ENCODE data around the gene CNGA3.

The CNGA3 gene

GRCh38 chr2:98327776-98328175 lies 18.5 kb upstream of the CNGA3 start:
- DNase-seq (ENCODE audit: low read depth in 2 of 2) = no peak

DNA sequence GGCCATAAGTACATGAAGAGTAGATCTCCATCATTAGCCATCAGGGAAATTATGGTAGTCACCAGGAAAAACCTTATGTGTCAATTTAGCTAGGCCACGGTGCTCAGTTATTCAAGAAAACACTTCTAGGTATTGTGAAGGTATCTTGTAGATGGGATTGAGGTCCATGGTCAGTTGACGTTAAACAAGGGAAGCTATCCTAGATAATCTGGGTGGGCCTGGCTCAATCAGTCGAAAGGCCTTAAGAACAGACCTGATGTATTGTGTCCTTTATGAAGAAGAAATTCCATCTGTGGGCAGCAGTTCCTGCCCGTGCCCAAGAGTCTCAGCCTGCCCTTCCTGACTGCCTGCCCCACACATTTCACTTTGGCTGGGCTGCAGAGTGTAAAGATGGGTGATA lies 16.7 kb upstream of the CNGA3 start:
- no peak for DNase-seq (ENCODE audit: low read depth in 2 of 2)

- DNase-seq (ENCODE audit: low read depth in 2 of 2) = no peak
Observed at GRCh38 chr2:98332989-98333388, 13.3 kb upstream of the CNGA3 start.

GRCh38 chr2:98333922-98334321 lies 12.3 kb upstream of the CNGA3 start:
- DNase-seq (ENCODE audit: low read depth in 2 of 2) = no peak

- DNase-seq (ENCODE audit: low read depth in 2 of 2) = no peak
Observed at GRCh38 chr2:98334439-98335078, 11.7 kb upstream of the CNGA3 start.

DNA sequence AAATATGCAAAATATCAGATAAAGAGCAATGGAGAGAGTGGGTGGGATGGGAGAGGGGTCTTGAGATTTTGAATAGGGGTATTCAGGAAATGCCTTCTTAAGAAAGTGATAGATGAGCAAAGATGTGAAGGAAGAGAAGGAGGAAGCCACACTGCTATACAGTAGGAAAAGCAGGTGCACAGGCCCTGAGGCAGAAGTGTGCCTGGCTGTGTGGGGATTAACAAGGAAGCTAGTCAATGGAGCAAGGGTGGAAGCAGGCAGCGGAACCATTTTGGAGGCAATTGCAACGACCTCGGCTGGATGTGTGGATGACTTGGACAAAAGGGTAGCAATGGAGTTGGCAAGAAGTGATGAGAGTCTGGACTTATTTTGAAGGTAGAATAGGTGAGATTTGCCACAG lies 11.0 kb upstream of the CNGA3 start:
- no peak for DNase-seq (ENCODE audit: low read depth in 2 of 2)

GRCh38 chr2:98341241-98341640 lies 5.0 kb upstream of the CNGA3 start:
- no peak for DNase-seq (ENCODE audit: low read depth in 2 of 2)

DNA sequence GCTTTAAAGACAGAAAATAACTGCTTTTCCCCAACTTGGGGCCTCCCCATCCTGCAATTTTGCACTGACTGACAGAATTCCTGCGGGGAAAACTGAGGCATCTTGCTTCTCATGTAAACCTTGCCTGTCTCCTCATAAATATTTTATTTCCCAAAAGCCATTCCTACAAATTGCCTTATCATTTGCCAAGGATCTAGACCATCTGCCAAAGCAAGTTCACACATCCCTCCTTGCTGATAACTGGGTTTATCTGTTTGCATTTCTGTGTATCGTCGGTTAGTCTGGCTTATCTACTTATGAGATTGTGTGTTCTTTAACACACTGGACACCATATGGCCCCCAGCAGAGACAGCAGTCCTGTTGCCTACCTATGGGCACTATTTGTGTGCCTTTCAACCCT lies 3.0 kb upstream of the CNGA3 start:
- DNase-seq (ENCODE audit: low read depth in 2 of 2) = no peak

DNA sequence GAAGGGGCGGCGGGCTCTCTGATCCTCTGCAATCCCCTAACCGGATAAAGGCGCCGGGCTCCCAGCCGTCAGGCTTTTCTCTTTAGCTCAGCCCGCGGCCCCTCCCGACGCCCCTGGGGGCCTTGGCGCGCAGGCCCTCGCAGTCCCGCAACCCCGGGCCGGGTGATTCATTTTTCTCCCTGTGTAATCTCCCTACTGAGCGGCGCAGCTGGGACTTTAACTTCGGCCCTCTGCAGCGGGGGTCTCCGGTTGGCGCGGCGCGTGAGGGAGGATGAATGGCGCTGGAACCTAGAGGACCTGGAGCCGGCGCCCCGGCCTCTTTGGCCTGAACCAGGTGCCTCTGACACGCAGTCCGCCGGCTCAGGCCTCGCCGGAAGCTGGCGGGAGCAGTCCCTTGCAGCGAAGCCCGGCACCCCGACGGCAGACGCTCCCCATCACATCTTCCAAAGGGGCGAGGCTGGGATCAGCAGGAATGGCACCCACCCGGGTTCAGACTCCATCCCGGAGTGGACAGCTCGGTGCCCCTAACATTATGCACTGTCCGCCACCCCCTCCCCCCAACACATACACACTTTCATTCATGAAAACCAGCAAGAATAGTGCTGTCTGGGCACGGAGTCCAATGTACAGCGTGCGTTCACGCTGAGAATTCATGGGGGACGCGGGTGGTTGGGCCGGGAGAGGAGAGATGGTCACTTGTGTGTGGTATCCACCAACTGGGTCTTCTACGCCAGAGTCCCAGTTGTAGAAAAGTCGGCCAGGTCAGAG lies 1.2 kb downstream of the CNGA3 start:
- DNase-seq (ENCODE audit: low read depth in 2 of 2) = no peak

DNA sequence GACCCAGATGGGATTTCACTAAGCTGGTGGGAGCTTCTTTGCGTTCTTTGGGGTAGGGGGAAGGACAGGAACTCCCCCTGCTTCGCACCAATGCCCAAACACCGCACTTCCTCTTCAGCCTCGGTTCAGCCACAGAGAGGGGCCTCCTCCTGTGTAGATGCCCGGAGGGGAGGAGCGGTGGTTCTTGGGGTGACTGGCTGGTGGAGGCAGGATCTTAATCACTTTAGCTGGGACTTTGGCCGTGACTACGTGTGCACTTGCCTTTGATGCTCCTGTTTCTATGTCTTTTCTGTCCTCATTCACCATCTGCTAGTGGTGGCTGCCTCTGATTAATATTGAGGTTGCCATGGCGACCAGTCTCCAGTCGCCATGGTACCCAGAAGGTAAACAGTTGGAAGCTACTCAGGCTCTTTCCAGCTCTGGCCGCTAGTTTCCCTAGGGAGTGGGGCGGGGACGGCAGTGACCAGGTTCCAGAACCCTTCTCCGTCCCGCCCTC lies 1.9 kb downstream of the CNGA3 start:
- no peak for DNase-seq (ENCODE audit: low read depth in 2 of 2)

GRCh38 chr2:98350411-98350810 lies 4.2 kb downstream of the CNGA3 start:
- DNase-seq (ENCODE audit: low read depth in 2 of 2) = no peak

GRCh38 chr2:98355881-98356280 lies 9.6 kb downstream of the CNGA3 start:
- no peak for DNase-seq (ENCODE audit: low read depth in 2 of 2)

- DNase-seq (ENCODE audit: low read depth in 2 of 2) = no peak
Observed at GRCh38 chr2:98356729-98357128, 10.5 kb downstream of the CNGA3 start.

DNA sequence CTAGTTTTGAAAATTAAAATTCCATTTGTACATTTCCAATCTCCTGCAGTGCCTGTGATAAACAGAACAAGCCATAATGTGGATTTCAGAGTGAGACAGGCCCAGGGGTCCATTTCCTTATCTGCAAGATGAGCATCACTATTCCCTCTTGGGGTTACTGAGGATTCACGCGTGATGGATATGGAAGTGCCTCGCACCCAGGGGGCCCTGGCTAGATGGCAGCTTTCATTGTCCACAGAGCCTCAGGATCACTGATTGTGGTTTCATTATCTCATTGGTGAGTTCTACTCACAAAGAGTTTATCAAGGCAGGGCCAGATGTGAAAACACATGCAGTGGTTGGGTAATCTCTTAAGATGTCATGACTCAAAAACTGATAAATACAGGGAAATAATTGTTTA lies 11.6 kb downstream of the CNGA3 start:
- DNase-seq (ENCODE audit: low read depth in 2 of 2) = no peak

GRCh38 chr2:98359986-98360385 lies 13.7 kb downstream of the CNGA3 start:
- no peak for DNase-seq (ENCODE audit: low read depth in 2 of 2)

DNA sequence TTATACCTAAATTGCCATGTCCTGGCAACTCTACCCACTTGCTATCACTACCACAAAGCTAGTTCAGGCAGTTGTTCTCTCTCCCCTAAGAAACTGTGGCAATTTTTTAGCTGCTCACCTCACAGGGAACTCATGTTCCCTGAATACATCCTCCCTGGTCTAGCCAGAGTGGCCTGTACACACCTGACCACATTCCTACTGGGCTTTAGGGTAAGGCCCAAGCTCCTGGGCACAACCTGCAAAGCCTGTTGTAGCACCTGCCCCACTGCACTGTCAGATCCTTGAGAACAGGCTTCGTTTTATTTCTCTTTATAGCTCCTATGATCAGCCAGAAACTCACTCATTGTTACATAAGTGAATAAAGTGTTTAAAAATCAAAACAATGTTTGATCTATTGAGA lies 21.5 kb downstream of the CNGA3 start:
- no peak for DNase-seq (ENCODE audit: low read depth in 2 of 2)

DNA sequence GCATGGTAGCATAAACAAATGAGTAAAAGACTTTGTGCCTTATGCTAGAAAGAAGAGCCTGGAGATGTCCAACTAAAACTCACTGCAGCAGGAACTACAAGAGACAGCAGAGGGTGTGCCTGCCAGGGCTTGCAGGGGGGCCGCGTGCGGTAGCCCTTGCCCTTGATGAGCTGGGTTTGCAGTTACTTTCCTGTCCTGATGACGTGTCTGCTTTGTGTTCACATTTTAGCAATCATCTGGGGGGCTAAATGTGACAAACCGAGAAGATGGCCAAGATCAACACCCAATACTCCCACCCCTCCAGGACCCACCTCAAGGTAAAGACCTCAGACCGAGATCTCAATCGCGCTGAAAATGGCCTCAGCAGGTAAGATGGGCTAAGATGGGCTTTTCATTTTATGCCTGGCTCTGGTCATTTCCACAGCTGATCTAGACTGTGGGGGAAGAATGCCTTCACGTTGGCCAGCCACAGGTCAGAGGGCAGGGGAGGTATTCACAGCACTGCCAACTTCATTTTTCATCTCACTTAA lies 23.5 kb downstream of the CNGA3 start:
- no peak for DNase-seq (ENCODE audit: low read depth in 2 of 2)

DNA sequence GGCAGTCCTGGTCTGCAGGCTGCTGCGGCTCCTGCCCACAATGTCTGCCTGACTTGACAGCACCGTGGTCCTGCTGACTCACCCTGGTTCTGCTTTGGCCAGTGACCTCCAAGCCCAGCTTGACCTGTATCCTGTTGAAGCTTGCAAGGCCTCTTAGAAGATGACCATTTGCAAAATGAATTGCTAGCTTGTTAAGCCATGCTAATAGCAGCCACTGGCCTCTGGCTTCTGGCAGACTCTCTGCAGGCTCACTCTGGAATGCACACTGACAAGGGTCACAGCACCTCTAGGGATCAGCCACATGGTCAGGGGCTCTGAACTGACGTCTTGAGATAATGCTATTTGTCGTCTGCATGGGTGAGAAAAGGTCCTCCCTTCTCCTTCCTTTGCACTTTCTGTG lies 25.9 kb downstream of the CNGA3 start:
- no peak for DNase-seq (ENCODE audit: low read depth in 2 of 2)

- no peak for DNase-seq (ENCODE audit: low read depth in 2 of 2)
Observed at GRCh38 chr2:98372579-98372978, 26.3 kb downstream of the CNGA3 start.

- DNase-seq (ENCODE audit: low read depth in 2 of 2) = no peak
Observed at GRCh38 chr2:98374286-98374685, 28.0 kb downstream of the CNGA3 start.

DNA sequence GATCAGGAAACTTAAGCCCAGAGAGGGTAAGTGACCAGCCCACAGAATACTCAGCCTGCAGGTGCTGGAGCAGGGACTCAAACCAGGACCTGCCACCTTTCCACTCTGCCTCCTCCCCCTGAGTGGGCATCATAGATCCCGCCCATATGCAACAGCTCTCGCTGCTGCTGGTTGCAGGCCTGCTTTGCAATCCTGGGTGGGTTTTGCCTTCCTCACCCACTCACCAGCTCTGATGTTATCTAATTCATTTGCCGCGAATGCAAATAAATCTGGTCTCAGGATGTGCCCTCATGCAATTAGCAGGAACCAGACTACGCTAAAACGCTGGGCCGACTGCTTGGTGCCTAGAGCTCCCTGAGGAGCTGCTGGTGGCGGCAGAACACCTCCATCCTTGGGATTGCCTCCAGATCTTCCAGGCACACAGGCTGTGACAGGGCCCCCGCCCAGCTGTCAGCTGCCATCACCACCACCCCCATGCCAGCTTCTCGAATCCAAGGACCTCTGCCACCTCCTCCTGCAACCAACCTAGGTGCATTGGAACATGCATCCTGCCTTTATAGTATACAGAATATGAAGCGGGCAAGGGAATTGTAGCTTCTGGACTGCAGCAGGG lies 28.8 kb downstream of the CNGA3 start:
- no peak for DNase-seq (ENCODE audit: low read depth in 2 of 2)

GRCh38 chr2:98376301-98376910 lies 30.1 kb downstream of the CNGA3 start:
- no peak for DNase-seq (ENCODE audit: low read depth in 2 of 2)
